Inflammatory macrophage (primary cell): ENCODE results near the gene CCL1.

Experiments
- DNase-seq, 2 donors: peaks; one replicate each; pipeline ENCODE4 v3.0.0-alpha.2; 2020 to 2022
- total RNA-seq, 18 experiments: gene quantifications; one replicate each; lab custom pipeline; 2026; ENCODE audit warnings: mixed read lengths in 6 of 18, inconsistent platforms in 2 of 18; lab: John Stamatoyannopoulos, UW

The CCL1 gene
- total RNA-seq: 0 to 75.9 (median 0.47) reads per million in 18 experiments

DNA sequence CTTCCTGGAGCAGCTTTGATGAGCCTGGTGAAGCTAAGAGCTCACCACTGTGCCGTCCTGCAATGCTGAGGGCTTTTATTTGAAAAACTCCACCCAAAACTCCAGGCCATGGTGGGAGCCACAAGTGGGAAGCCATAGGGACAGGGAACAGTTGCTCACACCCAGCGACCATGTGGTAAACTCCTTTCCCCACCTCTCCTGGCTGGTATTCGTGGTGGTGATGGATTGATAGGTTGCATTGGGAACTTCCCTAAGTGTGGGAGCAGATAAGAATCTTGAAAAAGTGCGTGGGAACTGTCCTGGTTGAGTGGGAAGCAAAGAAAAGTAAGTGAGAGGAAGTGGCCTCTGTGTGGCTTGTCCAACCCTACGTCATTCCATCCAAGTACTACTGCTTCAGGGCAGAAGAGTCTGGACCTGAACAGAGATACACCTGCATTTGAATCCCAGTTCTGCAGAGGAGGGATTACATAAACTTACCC lies at the start of gene CCL1:
TSS of gene CCL1 (minus strand) at position 51 of the 479 bp plus-strand sequence. CDS start 72 bp downstream, outside the sequence.
- DNase-seq: peak; percentile 65 to 81

- no peak for DNase-seq
These were observed 49.5 kb upstream of the CCL1 start for GRCh38 chr17:34412534-34412933.

DNA sequence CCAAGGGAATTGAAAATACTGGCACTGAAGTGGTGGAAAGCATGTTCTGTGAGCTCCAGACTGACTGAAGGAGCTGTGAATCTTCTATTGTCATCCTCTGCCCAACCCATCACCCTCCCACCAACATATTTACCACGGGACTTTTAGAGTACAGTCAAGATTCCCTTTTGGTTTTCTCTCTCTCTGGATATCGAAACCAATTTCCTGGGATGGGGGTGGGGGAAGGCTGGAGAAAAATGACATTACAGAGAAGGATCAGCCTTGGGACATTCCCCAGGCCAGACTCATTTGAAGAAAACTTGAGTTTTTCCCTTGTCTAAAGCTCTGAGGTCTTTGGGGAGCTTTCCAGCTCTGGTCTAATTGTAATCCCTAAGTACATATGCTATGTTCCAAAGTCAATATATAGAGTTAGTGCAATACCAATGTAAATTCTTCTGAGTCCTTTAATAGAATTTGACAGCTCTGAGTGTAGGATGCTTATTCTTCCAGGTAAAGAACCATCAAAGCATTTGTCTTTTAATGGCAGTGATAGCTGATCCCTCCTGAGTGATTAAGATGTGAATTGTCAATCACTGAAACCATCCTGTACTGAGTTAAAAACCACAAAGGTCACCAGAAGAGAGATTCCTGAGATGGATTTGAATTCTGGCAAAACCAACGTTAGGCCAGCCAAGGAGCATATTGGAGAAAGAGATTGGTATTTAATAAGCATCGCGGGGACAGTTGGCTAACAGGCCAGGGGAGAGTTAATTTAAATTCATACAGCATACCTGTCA lies 48.8 kb upstream of the CCL1 start:
- DNase-seq: no peak

- DNase-seq: no peak
These were observed 46.3 kb upstream of the CCL1 start for GRCh38 chr17:34409352-34409751.

DNA sequence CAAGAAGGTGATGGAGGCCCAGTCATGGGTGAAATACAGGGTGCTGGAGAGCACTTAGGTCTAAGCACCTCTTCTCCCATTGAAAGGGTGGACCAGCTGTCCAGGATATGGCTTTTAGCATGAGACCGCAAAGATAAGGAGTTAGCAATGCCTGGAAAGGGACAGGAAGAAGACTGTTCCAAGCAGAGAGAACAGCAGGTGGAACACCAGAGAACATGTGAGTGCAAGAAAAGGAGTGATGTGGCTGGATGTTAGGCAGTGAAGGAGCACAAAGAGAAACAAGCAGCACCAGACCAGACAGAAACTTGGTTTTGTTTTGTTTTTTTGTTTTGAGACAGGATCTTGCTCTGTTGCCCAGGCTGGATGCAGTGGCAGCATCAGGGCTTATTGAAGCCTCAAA lies 45.4 kb upstream of the CCL1 start:
- DNase-seq: no peak

DNA sequence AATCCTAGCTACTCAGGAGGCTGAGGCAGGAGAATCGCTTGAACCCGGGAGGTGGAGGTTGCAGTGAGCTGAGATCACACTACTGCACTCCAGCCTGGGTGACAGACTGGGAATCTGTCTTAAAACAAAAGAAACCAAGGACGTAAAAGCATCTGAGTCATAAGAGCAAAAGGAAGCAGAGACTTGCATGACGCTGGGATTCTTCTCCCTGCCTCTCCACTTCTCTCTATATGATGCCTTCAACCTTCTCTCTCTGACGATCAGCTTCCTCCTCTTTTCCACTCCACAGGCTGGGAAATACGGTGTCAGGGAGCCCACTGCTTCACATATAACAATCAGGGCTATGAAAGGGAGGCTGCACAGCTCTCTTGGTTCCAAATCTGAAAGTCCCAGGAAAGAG lies 43.2 kb upstream of the CCL1 start:
- DNase-seq: peak in 1 of 2 donors; percentile 43

GRCh38 chr17:34403006-34403405 lies 40.0 kb upstream of the CCL1 start:
- peak; percentile 45 to 49 for DNase-seq

GRCh38 chr17:34401165-34401564 lies 38.1 kb upstream of the CCL1 start:
- DNase-seq: no peak

DNA sequence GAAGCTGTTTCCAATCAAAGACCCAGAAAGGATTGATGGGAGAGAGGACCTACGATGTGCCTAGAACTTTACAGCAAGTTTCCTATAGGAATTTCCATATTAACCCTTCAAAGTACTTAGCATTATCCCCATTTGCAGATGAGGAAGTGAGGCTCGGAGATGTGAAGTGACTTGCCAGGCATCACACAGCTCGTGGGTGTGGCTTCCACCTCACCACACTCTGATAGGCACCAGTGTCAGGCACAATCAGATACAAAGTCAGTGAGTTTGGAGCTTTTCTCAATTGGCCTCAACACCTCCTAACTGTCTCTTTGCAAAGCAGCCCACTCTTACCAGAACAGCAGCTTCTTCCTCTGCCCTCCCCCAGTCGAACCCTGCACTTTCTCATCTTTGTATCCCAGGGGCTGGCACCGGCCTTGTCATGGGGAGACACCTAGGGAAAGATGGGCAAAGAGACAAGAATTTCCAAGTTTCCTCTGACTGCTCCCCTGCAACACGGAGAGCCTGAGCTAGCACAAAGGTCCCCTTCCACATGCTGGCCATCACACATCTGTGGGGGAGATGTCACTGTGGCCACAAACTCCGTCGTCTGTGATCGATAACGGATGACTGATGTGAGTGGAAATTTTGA lies 37.4 kb upstream of the CCL1 start:
- peak in 1 of 2 donors; percentile 30 for DNase-seq

DNA sequence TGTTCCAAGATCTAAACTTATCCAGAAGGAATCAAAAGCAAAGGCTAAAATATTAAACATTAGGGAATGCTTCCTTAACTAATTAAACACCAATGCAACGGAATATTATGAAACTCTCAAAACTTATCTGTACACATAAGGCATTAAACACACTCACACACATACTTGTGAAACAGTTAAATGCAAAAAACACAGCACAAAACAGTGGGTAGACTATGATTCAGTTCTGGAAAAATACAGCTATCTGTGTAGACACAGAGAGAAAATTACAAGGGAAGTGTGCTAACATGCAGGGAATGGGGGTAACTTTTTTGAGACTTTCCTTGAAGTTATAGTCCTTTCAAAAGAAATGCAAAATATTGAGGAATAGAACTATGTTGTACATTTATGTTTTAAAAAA lies 36.7 kb upstream of the CCL1 start:
- DNase-seq: peak; percentile 52 to 60

DNA sequence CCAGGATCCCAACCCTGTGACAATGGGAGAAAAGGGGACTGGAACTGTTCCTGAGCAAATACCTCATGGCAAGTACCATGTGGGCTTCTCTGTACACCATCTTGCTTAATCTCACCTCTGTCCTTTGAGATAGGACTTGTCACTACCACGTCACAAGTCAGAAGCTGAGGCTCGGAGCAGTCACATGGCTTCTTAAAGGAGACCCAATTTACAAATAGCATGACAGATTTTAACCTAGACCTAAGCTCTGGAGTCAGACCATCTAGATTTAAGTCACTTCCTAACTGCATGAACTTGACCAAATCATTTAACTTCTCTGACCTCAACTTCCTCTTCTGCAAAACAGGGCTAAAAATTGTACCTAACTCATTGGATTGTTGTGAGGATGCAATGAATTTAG lies 36.0 kb upstream of the CCL1 start:
- DNase-seq: peak; percentile 82 to 86

- no peak for DNase-seq
These were observed 34.2 kb upstream of the CCL1 start for GRCh38 chr17:34397265-34397664.

- DNase-seq: no peak
These were observed 30.4 kb upstream of the CCL1 start for GRCh38 chr17:34393401-34393800.

DNA sequence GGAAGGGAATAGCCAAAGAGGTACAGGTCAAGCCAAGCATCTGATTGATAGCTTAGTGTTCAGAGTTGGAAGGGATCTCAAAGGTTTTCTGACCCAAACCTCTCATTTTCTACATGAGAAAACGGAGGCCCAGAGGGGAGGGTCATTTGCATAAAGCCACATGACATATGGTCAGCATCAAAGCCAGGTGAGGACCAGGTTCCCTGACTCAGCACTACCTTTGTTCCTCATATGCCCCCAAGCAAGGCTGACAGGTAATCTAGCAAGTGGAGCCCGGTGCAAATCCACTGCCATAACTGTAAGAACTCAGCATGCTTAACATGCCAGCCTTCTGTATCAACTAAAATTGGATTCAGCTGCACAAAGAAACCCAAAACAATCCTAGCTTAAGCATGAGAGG lies 28.2 kb upstream of the CCL1 start:
- DNase-seq: no peak

DNA sequence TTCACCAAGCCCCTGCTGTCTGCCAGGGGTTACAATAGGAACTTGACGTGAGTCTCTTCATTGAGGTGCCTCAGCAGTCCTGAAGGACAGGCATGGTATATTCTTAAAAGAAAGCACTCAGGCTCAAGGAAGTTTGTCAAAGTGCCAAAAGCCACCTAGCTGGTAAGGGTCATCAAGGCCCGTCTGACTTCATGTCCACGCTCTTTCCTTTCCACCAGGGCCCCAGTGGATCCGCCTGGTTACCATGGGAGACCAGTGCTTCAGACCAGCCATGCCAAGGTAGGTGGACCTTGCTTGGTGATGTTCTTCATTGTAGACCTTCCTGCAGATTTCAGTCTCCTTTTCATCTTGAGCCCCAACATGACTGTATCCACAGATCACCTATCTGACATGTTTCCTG lies 27.6 kb upstream of the CCL1 start:
- no peak for DNase-seq

GRCh38 chr17:34389126-34389750 lies 26.2 kb upstream of the CCL1 start:
- DNase-seq: peak in 1 of 2 donors; percentile 33

GRCh38 chr17:34387566-34387965 lies 24.5 kb upstream of the CCL1 start:
- DNase-seq: no peak

GRCh38 chr17:34386697-34387550 lies 23.9 kb upstream of the CCL1 start:
- peak in 1 of 2 donors; percentile 43 for DNase-seq

DNA sequence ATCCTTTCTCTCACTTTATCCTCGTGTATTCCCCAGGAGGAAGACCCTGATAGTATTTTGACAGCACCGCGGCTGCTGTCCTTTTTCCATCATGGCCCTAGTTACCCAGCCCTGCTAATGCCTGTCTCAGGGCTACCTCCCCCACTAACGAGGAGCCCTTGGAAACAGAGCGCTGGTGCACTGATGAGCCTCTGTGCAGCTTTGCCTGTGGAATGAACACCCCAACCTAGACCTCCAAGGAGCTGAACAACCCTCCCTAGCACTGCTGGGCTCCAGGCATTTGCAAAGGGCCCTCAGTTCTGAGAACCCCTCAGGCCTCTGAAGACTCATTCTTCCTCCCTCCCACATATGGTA lies 23.3 kb upstream of the CCL1 start:
- no peak for DNase-seq

DNA sequence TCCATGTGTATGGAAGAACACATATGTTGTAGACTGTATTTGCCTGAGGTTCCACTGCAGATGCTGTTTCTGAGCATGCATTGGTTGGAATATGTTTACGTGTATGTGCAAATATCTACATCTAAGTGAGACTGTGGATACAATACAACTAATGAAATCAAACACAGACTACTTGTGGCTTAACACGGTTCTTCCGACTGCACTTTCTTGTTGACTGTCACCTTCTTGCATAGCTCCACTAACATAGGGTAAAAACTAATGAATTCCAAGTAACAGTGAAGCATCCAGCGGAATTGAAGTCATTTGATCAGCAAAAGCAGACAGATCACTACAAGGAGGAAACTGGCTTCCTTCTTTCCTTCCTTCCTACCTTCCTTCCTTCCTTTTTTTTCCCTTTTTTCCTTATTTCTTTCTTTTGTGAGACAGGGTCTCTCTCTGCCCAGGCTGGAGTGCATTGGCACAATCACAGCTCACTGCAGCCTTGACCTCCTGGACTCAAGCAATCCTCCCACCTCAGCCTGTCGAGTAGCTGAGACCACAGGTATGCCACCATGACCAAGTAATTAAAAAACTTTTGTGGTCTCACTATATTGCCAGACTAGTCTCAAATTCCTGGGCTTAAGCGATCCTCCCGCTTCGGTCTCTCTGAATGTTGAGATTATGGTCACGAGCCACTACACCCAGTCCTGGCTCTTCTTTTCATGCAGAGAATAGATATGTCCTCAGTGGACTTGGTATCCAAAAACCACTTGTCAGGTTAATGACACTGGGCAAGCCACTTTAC lies 22.0 kb upstream of the CCL1 start:
- DNase-seq: no peak

GRCh38 chr17:34384271-34384670 lies 21.2 kb upstream of the CCL1 start:
- no peak for DNase-seq

DNA sequence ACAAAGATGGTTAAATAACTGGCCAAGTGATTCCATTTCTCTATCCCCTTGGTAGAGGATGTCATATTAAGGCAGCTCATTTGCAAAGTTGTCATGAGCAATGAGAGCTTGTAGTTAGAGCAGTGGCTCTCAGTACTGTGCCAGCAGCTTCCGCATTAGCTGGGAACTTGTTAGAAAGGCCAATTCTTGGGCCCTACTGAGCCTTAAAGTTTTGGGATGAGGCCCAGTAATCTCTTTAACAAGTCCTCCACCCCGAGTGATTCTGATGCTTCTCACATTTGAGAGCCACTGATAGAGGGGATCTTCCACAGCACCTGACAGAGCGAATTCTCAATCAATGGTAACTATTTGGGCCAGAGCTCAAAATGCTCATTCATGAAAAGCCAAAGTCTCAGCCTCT lies 20.2 kb upstream of the CCL1 start:
- no peak for DNase-seq
